IMR-90 (cell line): ENCODE measurements around the gene CDK5R1. TPM values are rescaled to one million over a fixed set of nuclear protein-coding genes. Genes with fewer than 3 reads are reported as not detected.

Source experiments
- ATAC-seq: fragments of 200-7000 bp; cut with Tn5 transposase; 2 replicates; pipeline ENCODE4 v1.9.1; 2020; ENCODE audit warnings: low read depth, mild to moderate bottlenecking, moderate library complexity
- BruUV-seq: library from RNA; stranded (reverse); fragments of 400-500 nt; replicated peaks from 2 replicates; lab custom pipeline; 2021; lab: Mats Ljungman, UMichigan
- CTCF ChIA-PET: fragments of 300-600 bp; formaldehyde crosslinking; extraction: SDS; loops from one replicate; lab custom pipeline; 2021; ENCODE audit warnings: antibody characterized with exemption; lab: Yijun Ruan, JAX
- POLR2A ChIA-PET: fragments of 300-600 bp; sonication (Branson Sonifier 250); formaldehyde crosslinking; loops from one replicate; lab custom pipeline; 2022; ENCODE audit warnings: antibody characterized with exemption; ENCODE audit not compliant: unreplicated experiment; lab: Charles Lee
- DNase-seq: peaks from one replicate; pipeline ENCODE4 v3.0.0; 2013
- H2AFZ ChIP-seq: replicated peaks from 2 replicates; pipeline ENCODE3; 2013; ENCODE audit warnings: low read length, mild to moderate bottlenecking; ENCODE audit not compliant: poor library complexity
- H2AK5ac ChIP-seq: 2 replicates; pipeline ENCODE4 v1.6.1; 2013; ENCODE audit warnings: low read depth, low read length, inconsistent platforms
- H2AK9ac ChIP-seq: replicated peaks from 2 replicates; pipeline ENCODE3; 2013; ENCODE audit warnings: mild to moderate bottlenecking, low read depth, low read length, moderate library complexity; ENCODE audit not compliant: poor library complexity
- H2BK120ac ChIP-seq: 2 replicates; pipeline ENCODE4 v1.6.1; 2013; ENCODE audit warnings: low read depth, low read length, inconsistent platforms
- H2BK15ac ChIP-seq: 3 replicates; pipeline ENCODE4 v1.6.1; 2013; ENCODE audit warnings: low read depth, low read length, inconsistent platforms
- H2BK20ac ChIP-seq: 2 replicates; pipeline ENCODE4 v1.6.1; 2013; ENCODE audit warnings: low read depth, mild to moderate bottlenecking, inconsistent platforms, low read length, moderate library complexity
- H2BK5ac ChIP-seq: 2 replicates; pipeline ENCODE4 v1.6.1; 2013; ENCODE audit warnings: mild to moderate bottlenecking, low read depth, low read length, inconsistent platforms; ENCODE audit not compliant: poor library complexity, severe bottlenecking
- H3K14ac ChIP-seq: replicated peaks from 2 replicates; pipeline ENCODE4 v1.6.1; 2013; ENCODE audit warnings: low read depth, low read length, inconsistent platforms
- H3K18ac ChIP-seq: 2 replicates; pipeline ENCODE4 v1.6.1; 2013; ENCODE audit warnings: low read depth, low read length, control low read depth
- H3K23ac ChIP-seq: 2 replicates; pipeline ENCODE4 v1.6.1; 2013; ENCODE audit warnings: low read depth, low read length, inconsistent platforms
- H3K27ac ChIP-seq: 2 replicates; pipeline ENCODE4 v1.5.1; 2013; ENCODE audit warnings: mild to moderate bottlenecking, control low read depth, low read length; ENCODE audit not compliant: insufficient read depth
- H3K27me3 ChIP-seq: 2 replicates; pipeline ENCODE4 v1.6.1; 2013; ENCODE audit warnings: low read length; ENCODE audit not compliant: control insufficient read depth, insufficient read depth
- H3K36me3 ChIP-seq: 2 replicates; pipeline ENCODE4 v1.6.1; 2013; ENCODE audit warnings: low read length, mixed read lengths; ENCODE audit not compliant: control insufficient read depth, insufficient read depth
- H3K4ac ChIP-seq: 2 replicates; pipeline ENCODE4 v1.6.1; 2013; ENCODE audit warnings: low read depth, low read length, inconsistent platforms
- H3K4me1 ChIP-seq: 2 replicates; pipeline ENCODE4 v1.6.1; 2013; ENCODE audit warnings: low read length, mixed read lengths; ENCODE audit not compliant: control insufficient read depth, insufficient read depth
- H3K4me2 ChIP-seq: 2 replicates; pipeline ENCODE4 v1.6.1; 2013; ENCODE audit warnings: low read depth, mild to moderate bottlenecking, control low read depth, low read length, moderate library complexity
- H3K4me3 ChIP-seq: 2 replicates; pipeline ENCODE4 v1.5.1; 2013; ENCODE audit warnings: low read depth, mild to moderate bottlenecking, control low read depth, low read length, moderate library complexity; ENCODE audit not compliant: insufficient read depth
- H3K56ac ChIP-seq: 2 replicates; pipeline ENCODE4 v1.6.1; 2013; ENCODE audit warnings: low read length, inconsistent platforms; ENCODE audit not compliant: insufficient read depth; ENCODE audit errors: extremely low read depth
- H3K79me1 ChIP-seq, 2 experiments: 2 replicates each; pipeline ENCODE4 v1.6.1; 2013; ENCODE audit warnings: low read length in 2 of 2, inconsistent platforms in 1 of 2, low read depth in 1 of 2
- H3K9ac ChIP-seq: 2 replicates; pipeline ENCODE4 v1.6.1; 2013; ENCODE audit warnings: low read depth, low read length, control low read depth
- H3K9me1 ChIP-seq: 2 replicates; pipeline ENCODE4 v1.6.1; 2013; ENCODE audit warnings: low read length, inconsistent platforms; ENCODE audit not compliant: insufficient read depth
- H3K9me3 ChIP-seq: 2 replicates; pipeline ENCODE4 v1.6.1; 2013; ENCODE audit warnings: low read length; ENCODE audit not compliant: control insufficient read depth, insufficient read depth
- H4K20me1 ChIP-seq: 2 replicates; pipeline ENCODE4 v1.6.1; 2013; ENCODE audit warnings: low read length, inconsistent platforms; ENCODE audit not compliant: insufficient read depth
- H4K5ac ChIP-seq: 2 replicates; pipeline ENCODE4 v1.6.1; 2013; ENCODE audit warnings: mild to moderate bottlenecking, low read depth, low read length, control low read depth
- H4K8ac ChIP-seq, 2 experiments: 2 replicates each; pipeline ENCODE4 v1.6.1; 2013; ENCODE audit warnings: low read depth in 2 of 2, low read length in 2 of 2, control low read depth in 1 of 2, inconsistent platforms in 1 of 2
- H4K91ac ChIP-seq: 2 replicates; pipeline ENCODE4 v1.6.1; 2013; ENCODE audit warnings: low read depth, low read length, inconsistent platforms; ENCODE audit not compliant: insufficient read depth
- CEBPB ChIP-seq: IDR thresholded peaks from 2 replicates; pipeline ENCODE4 v1.6.1; 2012; ENCODE audit warnings: low read depth, low read length, improper control_type of control experiment
- NFE2L2 ChIP-seq: fragments of 150-350 bp; IDR thresholded peaks from 2 replicates; pipeline ENCODE4 v1.6.1; 2016; ENCODE audit warnings: low read depth, mild to moderate bottlenecking, low read length
- RFX5 ChIP-seq: IDR thresholded peaks from 2 replicates; pipeline ENCODE4 v1.8.0; 2012; ENCODE audit warnings: low read depth, mild to moderate bottlenecking, low read length, moderate library complexity
- WGBS, 2 experiments: methylation state at CpG; one replicate each; pipeline versions ENCODE4 v1.1.5 to v1.1.7; 2013; ENCODE audit warnings: missing lambda C conversion rate in 2 of 2; ENCODE audit not compliant: insufficient read length in 1 of 2; ENCODE audit errors: extremely low coverage in 2 of 2; 5-methylcytosine and 5-hydroxymethylcytosine counted together
- dilution Hi-C: fragments of 300-500 bp; cut with HindIII; formaldehyde crosslinking; loops from one replicate; pipeline ENCODE4 v1.14.3; 2018; ENCODE audit warnings: low sequenced_read_pairs; ENCODE audit not compliant: unreplicated experiment
- in situ Hi-C: fragments of 300-500 bp; cut with MboI; formaldehyde crosslinking; loops from 3 replicates; pipeline ENCODE4 v1.14.3; 2019; ENCODE audit warnings: low sequenced_read_pairs, inconsistent platforms, mixed read lengths
- intact Hi-C: fragments of 100-400 bp; cut with micrococcal nuclease; formaldehyde crosslinking; loops from 2 replicates; pipeline ENCODE4 v1.10.0; 2022
- polyA plus RNA-seq, 3 experiments: library from polyadenylated mRNA; depleted of rRNA; stranded (reverse); fragments of >200 nt; gene quantifications; 2 replicates each; pipeline ENCODE4 v1.2.3, GENCODE V29; 2012; ENCODE audit warnings: low replicate concordance in 1 of 3
- total RNA-seq: library from RNA; depleted of rRNA; stranded (reverse); fragments of >200 nt; gene quantifications from 2 replicates; pipeline ENCODE4 v1.2.3, GENCODE V29; 2012
- TF ChIP-seq, protein P1 (sequence below): conservative IDR thresholded peaks from 2 replicates; pipeline ENCODE4 v1.5.1; 2012; ENCODE audit warnings: mild to moderate bottlenecking, low read depth, low read length, improper control_type of control experiment

Gene CDK5R1
- total and polyA plus RNA-seq, 2 of the 4 experiments (the other 2 are of a cell fraction): 0.36 to 0.74 TPM

DNA sequence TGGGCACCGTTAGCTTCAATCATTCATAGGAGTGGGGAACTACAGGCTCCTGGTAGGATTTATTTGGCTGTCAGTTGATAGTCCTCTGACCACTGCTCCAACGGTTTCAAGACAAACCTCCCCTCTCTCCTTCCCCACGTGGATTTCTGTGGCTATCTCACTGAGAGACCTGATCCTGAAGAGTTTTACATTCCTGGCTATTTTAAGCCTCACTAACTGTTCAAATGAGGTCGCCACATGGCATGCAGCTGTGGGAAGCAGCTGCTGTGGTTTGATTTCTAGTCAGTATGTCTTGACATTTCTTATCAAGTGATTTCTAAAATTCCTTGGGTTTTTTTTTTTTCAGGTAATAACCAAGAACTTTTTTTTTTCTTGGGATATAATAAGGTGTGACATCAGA, 38.3 kb downstream of the CDK5R1 start:
- Histone ChIP-seq H2BK15ac (no peak overlapping the region), H3K4me3 (no peak overlapping the region), H2AFZ (no peak overlapping the region), H3K9me3 (no peaks in the 10 kb centered on the region), H3K4me2 (no peak overlapping the region), H3K36me3 (no peaks in the 10 kb centered on the region), H2BK20ac (no peak overlapping the region; the same call in 1 of the 2 replicates), H3K18ac (no peak overlapping the region), H3K79me1 (no peaks in the 10 kb centered on the region), H2AK5ac (no peak overlapping the region), H3K23ac (no peak overlapping the region), H2BK120ac (no peak overlapping the region), H2BK5ac (no peak overlapping the region), H2AK9ac (no peak overlapping the region), H3K4me1 (no peaks in the 10 kb centered on the region; the same call in 1 of the 2 replicates), H3K56ac (no peak overlapping the region), H3K27ac (no peak overlapping the region), H4K5ac (no peak overlapping the region), H3K9ac (no peak overlapping the region), H4K91ac (no peak overlapping the region), H3K4ac (no peak overlapping the region), H3K27me3 (peaks cover 9% of the 10 kb centered on the region), H4K20me1 (no peaks in the 10 kb centered on the region), H3K9me1 (no peaks in the 10 kb centered on the region), H3K14ac (no peak overlapping the region), H4K8ac (no peak overlapping the region)
- no CpG with 5 or more reads among the region's 4 CpGs for WGBS, 2 experiments
- BruUV-seq: no TSS peak
- dilution Hi-C loops (no loop called here), in situ Hi-C loops (no loop called here), intact Hi-C loops (no loop called here)
- TF ChIP-seq RFX5: no peak
- TF ChIP-seq, protein P1, sequence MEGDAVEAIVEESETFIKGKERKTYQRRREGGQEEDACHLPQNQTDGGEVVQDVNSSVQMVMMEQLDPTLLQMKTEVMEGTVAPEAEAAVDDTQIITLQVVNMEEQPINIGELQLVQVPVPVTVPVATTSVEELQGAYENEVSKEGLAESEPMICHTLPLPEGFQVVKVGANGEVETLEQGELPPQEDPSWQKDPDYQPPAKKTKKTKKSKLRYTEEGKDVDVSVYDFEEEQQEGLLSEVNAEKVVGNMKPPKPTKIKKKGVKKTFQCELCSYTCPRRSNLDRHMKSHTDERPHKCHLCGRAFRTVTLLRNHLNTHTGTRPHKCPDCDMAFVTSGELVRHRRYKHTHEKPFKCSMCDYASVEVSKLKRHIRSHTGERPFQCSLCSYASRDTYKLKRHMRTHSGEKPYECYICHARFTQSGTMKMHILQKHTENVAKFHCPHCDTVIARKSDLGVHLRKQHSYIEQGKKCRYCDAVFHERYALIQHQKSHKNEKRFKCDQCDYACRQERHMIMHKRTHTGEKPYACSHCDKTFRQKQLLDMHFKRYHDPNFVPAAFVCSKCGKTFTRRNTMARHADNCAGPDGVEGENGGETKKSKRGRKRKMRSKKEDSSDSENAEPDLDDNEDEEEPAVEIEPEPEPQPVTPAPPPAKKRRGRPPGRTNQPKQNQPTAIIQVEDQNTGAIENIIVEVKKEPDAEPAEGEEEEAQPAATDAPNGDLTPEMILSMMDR: no peak
- TF ChIP-seq CEBPB: no peak
- TF ChIP-seq NFE2L2: no peak
- DNase-seq (peak; percentile 57), ATAC-seq (no peak)
- POLR2A ChIA-PET: no interaction called here
- CTCF ChIA-PET: interaction anchor here (0.6 kb wide), 1 partner anchor 30 kb away, joined by 3 read pairs; no protein-coding TSS in a partner anchor
